GM19043 (cell line): ENCODE measurements around the gene CNGB1.
"Not testable (repeated sequence)": the region's sequence is repeated elsewhere in the genome, so short reads cannot be mapped to it uniquely, and the experiment has no call there.

Source experiments
- ATAC-seq: cut with Tn5 transposase; IDR thresholded peaks from one replicate; pipeline ENCODE4 v1.9.1; 2021; ENCODE audit warnings: low read depth; ENCODE audit not compliant: unreplicated experiment

Gene CNGB1

DNA sequence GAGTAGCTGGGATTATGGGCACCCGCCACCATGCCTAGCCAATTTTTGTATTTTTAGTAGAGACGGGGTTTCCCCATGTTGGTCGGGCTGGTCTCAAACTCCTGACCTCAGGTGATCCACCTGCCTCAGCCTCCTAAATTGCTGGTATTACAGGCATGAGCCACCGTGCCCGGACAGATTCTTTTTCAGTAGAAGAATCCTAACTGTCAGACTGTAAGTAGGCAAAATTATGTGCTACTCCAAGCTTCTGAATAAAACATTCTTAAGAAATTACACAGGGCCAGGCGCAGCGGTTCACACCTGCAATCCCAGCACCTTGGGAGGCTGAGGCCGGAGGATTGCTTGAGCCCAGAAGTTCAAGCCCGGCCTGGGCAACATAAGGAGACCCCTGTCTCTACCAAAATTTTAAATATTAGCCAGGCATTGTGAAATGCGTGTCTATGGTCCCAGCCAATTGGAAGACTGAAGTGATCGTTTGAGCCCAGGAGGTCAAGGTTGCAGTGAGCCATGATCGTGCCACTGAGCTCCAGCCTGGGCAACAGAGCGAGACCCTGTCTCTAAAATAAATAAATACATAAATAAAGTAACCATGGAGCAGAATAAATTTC lies 101.9 kb downstream of the CNGB1 start:
- ATAC-seq = no peak

DNA sequence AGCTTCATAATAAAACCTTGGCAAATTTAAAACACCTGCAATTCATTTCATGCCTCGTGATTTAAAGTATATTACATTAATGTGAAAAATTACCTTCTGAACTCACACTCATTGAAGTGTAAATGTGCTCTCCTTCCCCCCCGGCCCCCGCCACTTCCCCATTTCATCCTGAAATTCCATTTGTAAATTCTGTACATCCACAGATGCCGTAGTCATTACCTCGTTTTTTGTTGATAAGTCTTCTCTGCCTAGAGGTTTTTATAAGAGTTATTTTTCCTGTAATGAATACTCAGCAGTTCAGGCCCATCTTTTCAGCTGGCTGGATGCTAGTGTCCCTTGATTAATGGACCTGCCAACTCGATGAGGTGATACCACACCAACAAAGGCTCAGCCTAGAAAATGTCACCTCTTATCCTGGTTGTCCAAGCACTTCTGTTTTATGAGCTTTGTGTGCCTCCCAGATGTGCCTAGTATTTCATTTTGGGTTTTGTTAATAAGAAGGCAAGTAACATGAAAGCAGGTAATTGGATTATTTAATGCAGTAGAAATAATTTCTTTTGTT lies 103.8 kb downstream of the CNGB1 start:
- no peak for ATAC-seq

DNA sequence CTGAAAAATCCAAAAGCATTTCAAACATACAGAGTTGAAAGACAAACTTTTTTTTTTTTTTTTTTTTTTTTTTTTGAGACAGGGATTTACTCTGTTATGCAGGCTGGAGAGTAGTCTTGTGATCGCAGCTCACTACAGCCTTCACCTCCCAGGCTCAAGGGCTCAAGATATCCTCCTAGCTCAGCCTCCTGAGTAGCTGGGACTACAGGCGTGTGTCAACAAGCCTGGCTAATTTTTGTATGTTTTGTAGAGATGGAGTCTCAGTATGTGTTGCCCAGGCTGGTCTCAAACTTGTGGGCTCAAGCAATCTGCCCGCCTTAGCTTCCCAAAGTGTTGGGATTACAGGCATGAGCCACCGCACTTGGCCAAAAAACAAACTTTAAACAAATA lies 104.4 kb downstream of the CNGB1 start:
- no peak for ATAC-seq

- ATAC-seq = no peak
Measured at GRCh38 chr16:57865746-57866528, 105.0 kb downstream of the CNGB1 start.

GRCh38 chr16:57863434-57864160 lies 107.3 kb downstream of the CNGB1 start:
- no peak for ATAC-seq

- no peak for ATAC-seq
Measured at GRCh38 chr16:57862698-57863433, 108.1 kb downstream of the CNGB1 start.

DNA sequence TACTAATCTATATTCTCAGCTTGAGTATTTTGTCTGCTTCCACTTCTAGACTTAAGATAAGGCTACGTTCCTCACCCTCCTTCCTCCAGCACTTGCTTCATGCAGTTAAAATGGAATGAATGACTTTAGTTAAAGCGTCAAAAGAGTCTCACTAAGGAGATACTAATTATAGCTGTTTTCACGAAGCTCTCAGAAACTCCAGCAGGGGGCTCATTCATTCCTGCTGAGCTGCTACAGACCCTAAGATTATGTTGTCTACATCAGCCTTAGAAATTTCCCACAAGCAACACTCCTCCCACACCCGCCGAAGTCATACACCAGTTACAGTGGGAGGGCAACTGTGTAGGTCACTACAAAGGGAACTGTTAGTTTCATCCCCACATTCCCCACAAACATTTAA lies 111.6 kb downstream of the CNGB1 start:
- no peak for ATAC-seq

DNA sequence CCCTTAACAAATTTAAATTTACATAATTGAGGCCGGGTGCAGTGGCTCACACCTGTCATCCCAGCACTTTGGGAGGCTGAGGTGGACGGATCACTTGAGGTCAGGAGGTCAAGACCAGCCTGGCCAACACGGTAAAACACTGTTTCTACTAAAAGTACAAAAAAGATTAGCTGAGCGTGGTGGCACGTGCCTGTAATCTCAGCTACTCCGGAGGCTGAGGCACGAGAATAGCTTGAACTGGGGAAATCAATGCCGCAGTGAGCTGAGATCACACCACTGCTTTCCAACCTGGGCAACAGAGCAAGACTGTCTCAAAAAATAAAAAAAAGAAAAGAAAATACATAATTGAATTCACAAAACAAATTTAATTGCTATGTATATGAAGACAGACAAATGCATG lies 112.3 kb downstream of the CNGB1 start:
- no peak for ATAC-seq

DNA sequence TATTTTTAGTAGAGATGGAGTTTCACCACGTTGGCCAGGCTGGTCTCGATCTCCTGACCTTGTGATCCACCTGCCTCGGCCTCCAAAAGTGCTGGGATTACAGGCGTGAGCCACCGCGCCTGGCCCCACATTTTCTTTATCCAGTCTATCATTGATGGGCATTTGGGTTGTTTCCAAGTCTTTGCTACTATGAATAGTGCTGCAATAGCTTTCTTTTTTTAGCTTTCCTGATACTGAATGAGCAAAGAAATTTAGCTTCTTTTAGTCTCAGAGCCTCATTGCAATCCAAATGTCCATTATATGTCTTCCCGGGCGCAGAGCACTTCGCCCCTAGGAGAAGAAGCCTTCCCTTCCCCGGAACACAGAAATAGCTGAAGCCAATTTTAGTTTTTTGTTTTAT lies 112.9 kb downstream of the CNGB1 start:
- ATAC-seq = not testable (repeated sequence)

DNA sequence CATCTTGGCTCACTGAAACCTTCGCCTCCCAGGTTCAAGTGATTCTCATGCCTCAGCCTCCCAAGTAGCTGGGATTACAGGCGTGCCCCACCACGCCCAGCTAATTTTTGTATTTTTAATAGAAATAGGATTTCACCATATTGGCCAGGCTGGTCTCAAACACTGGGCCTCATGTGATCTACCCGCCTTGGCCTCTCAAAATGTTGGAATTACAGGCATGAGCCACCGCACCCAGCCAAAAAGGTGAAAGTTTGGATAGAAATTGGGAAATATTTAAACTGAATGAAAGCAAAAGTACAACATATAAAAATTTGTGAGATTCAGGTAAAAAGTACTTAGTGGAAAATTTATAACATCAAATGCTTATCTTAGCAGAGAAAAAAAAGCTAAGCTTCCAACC lies 115.7 kb downstream of the CNGB1 start:
- no peak for ATAC-seq

DNA sequence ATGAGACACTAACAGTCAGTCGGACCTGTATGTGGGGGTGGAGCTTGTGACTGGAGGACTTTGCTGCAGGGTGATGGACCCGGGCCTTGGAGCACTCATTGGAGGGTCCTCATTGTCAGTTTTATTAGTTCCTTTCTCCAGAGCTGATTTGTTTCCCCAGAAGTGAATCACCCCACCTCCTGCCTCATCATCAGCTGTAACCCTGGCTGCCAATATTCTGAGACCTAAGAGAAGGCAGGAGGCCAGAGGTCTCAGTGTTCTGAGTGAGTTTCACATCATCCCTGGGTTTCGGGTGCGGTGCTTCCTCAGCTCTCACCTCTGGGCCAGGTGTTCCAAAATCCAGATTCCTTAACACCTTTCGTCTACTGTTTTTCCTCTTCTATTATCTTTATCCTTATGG lies 118.7 kb downstream of the CNGB1 start:
- no peak for ATAC-seq

DNA sequence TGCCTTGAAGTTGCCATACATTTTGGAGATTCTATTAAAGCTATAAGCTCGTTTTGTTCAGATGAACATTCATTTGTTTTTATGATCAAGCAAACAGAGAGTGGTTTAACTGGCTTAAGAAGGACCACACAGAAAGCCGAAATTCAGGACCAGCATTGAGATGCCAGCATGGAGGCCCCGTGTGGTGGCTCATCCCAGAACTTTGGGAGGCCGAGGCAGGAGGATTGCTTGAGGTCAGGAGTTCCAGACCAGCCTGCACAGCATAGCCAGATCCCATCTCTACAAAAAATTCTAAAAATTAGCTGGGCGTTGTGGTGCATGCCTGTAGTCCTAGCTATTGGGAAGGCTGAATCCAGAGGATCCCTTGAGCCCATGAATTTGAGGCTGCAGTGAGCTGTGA lies 122.7 kb downstream of the CNGB1 start:
- no peak for ATAC-seq

- not testable (repeated sequence) for ATAC-seq
Measured at GRCh38 chr16:57846931-57847330, 124.0 kb downstream of the CNGB1 start.

DNA sequence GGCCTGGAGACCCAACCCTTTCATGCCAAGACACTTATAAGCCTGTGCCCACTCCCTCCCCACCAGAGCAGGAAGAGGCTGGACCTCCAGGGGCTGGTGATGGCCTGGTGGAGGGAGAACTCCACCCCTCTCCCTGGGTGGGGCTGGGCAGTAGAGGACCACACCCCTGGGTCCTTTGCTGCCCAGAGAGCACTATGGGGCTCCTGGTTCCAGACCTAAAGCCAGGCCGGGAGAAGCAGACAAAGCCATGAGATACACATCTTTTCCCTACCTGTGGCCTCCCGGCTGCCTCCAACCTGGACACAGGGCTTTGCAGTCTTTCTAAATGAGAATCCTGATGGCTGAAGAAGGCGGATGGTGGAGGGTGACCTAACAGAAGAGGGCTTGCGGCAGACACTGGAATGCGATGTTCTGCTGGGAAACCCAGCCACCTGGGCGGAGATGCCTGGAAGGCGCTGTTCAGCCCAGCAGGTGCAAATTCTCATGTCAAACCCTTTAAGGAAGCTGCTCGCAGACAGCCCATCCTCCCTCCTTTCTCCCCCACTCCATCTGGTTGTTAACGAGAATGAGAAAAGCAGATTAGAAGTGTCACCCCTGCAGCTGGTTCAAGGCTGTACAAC lies 124.7 kb downstream of the CNGB1 start:
- no peak for ATAC-seq

- no peak for ATAC-seq
Measured at GRCh38 chr16:57845115-57845514, 125.8 kb downstream of the CNGB1 start.

GRCh38 chr16:57844416-57845030 lies 126.4 kb downstream of the CNGB1 start:
- ATAC-seq = no peak

- ATAC-seq = no peak
Measured at GRCh38 chr16:57843400-57843799, 127.5 kb downstream of the CNGB1 start.

DNA sequence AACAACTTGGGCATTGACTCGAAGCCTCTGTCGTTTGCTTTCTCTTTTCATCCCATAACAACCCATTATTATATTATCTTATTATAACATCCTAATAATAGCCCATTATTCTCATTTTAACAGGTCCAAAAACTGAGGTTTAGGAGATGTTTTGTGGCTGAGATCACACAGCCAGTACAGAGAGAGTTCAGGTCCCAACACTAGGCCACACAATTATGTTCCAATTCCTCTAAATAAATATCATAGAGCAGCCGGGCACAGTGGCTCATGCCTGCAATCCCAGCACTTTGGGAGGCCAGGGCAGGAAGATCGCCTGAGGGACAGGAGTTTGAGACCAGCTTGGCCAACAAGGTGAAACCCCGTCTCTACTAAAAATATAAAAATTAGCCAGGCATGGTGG lies 128.3 kb downstream of the CNGB1 start:
- no peak for ATAC-seq

DNA sequence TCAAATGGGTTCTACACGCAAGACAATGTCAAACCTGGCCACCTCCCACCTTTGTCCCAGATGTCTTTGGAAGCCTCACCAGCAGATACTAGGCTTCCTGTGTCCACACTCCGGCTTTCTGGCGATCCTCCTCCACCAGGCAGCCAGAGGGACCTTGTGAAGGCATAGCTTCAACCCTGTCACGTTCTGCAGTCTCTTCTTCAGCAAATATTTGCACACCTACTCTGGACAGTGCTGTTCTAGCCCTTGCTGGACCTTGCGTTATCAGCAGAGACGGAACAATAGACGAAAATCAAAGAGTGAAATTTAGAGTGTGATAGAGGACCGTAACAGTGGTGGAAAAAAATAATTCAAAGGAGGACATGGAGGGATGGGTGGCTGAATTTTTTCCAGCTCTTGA lies 130.1 kb downstream of the CNGB1 start:
- ATAC-seq = no peak

- ATAC-seq = no peak
Measured at GRCh38 chr16:57838161-57838560, 132.8 kb downstream of the CNGB1 start.
